MCF 10A (cell line): Measurements from ENCODE around the gene KCNG4. TPM values are rescaled to one million over a fixed set of nuclear protein-coding genes. Genes with fewer than 3 reads are reported as not detected.

ENCODE experiments used
- BruUV-seq: library from RNA; stranded (reverse); fragments of 400-500 nt; replicated peaks from 2 replicates; lab custom pipeline; 2021; lab: Mats Ljungman, UMichigan
- CTCF ChIA-PET: fragments of 300-600 bp; sonication (Branson Sonifier 250); formaldehyde crosslinking; extraction: SDS; loops from one replicate; lab custom pipeline; 2021; ENCODE audit warnings: antibody characterized with exemption, inconsistent platforms; lab: Yijun Ruan, JAX
- POLR2A ChIA-PET: fragments of 300-600, 350-650 bp; sonication (Branson Sonifier 250); formaldehyde crosslinking; extraction: SDS; loops from one replicate; lab custom pipeline; 2020; ENCODE audit warnings: antibody characterized with exemption, inconsistent platforms; lab: Yijun Ruan, JAX
- DNase-seq: peaks from one replicate; pipeline ENCODE4 v3.0.0-alpha.2; 2018; ENCODE audit not compliant: unreplicated experiment
- H3K27ac Mint-ChIP-seq: one replicate; pipeline ENCODE4 v1.8.0; 2022; ENCODE audit warnings: mild to moderate bottlenecking, low read depth, mixed read lengths; ENCODE audit not compliant: unreplicated experiment
- H3K27me3 Mint-ChIP-seq: one replicate; pipeline ENCODE4 v1.8.0; 2022; ENCODE audit warnings: mixed read lengths; ENCODE audit not compliant: insufficient read depth, unreplicated experiment
- H3K36me3 Mint-ChIP-seq: one replicate; pipeline ENCODE4 v1.8.0; 2022; ENCODE audit warnings: mild to moderate bottlenecking, moderate library complexity, mixed read lengths; ENCODE audit not compliant: insufficient read depth, unreplicated experiment
- H3K4me1 Mint-ChIP-seq: one replicate; pipeline ENCODE4 v1.8.0; 2022; ENCODE audit warnings: mixed read lengths; ENCODE audit not compliant: insufficient read depth, unreplicated experiment
- H3K4me3 Mint-ChIP-seq: one replicate; pipeline ENCODE4 v1.8.0; 2022; ENCODE audit warnings: mild to moderate bottlenecking, moderate library complexity, mixed read lengths; ENCODE audit not compliant: unreplicated experiment
- H3K9me3 Mint-ChIP-seq: one replicate; pipeline ENCODE4 v1.8.0; 2022; ENCODE audit warnings: mixed read lengths; ENCODE audit not compliant: unreplicated experiment
- CTCF ChIP-seq: fragments of 200-600 bp; IDR thresholded peaks from one replicate; pipeline ENCODE4 v1.8.0; 2022; ENCODE audit warnings: antibody characterized with exemption, mild to moderate bottlenecking; ENCODE audit not compliant: unreplicated experiment
- intact Hi-C: fragments of 100-400 bp; cut with micrococcal nuclease; formaldehyde crosslinking; loops from 2 replicates; pipeline ENCODE4 v1.14.1; 2022
- total RNA-seq: library from RNA; stranded (reverse); gene quantifications from 2 replicates; pipeline ENCODE4 v1.2.3, GENCODE V29; 2022

The KCNG4 gene
- total RNA-seq, 1 experiment from 2014 or later, result not detected

GRCh38 chr16:84275585-84276151 is 35.9 kb upstream of the KCNG4 start:
- no peaks in the 10 kb centered on the region for H3K4me1 Mint-ChIP-seq
- no peak for TF ChIP-seq CTCF
- H3K36me3 Mint-ChIP-seq, result no peaks in the 10 kb centered on the region
- intact Hi-C loops, result loop anchor here (2.0 to 5.0 kb wide), 2 partner anchors 209 to 347 kb away; no protein-coding TSS in a partner anchor
- H3K27me3 Mint-ChIP-seq, result peaks cover 11% of the 10 kb centered on the region
- ChIA-PET CTCF (interaction anchor here (0.6 to 4.4 kb wide), 6 partner anchors 10 to 456 kb away, joined by 3 to 43 read pairs (median 13); partner anchors contain the start of gene MEAK7), POLR2A (no interaction called here)
- no peak overlapping the region for H3K4me3 Mint-ChIP-seq
- DNase-seq, result no peak
- H3K9me3 Mint-ChIP-seq, result no peaks in the 10 kb centered on the region
- BruUV-seq, result no TSS peak
- H3K27ac Mint-ChIP-seq, result no peak overlapping the region

- Mint-ChIP-seq H3K27me3 (peaks cover 11% of the 10 kb centered on the region), H3K36me3 (no peaks in the 10 kb centered on the region), H3K4me3 (no peak overlapping the region), H3K4me1 (no peaks in the 10 kb centered on the region), H3K27ac (no peak overlapping the region), H3K9me3 (no peaks in the 10 kb centered on the region)
- CTCF ChIA-PET, result interaction anchor here (4.4 kb wide), 1 partner anchor 9 kb away, joined by 43 read pairs; no protein-coding TSS in a partner anchor
- no TSS peak for BruUV-seq
- no peak for DNase-seq
- POLR2A ChIA-PET, result no interaction called here
- no peak for TF ChIP-seq CTCF
- intact Hi-C loops, result no loop called here
These were observed 34.7 kb upstream of the KCNG4 start for GRCh38 chr16:84274515-84274914.

GRCh38 chr16:84272740-84273320 is 33.0 kb upstream of the KCNG4 start:
- Mint-ChIP-seq H3K36me3 (no peaks in the 10 kb centered on the region), H3K27me3 (peaks cover 11% of the 10 kb centered on the region), H3K9me3 (no peaks in the 10 kb centered on the region), H3K4me3 (no peak overlapping the region), H3K27ac (no peak overlapping the region), H3K4me1 (no peaks in the 10 kb centered on the region)
- CTCF ChIA-PET, result interaction anchor here (0.6 to 1.5 kb wide), 2 partner anchors 211 to 303 kb away, joined by 3 to 6 read pairs; no protein-coding TSS in a partner anchor
- intact Hi-C loops, result no loop called here
- no peak for DNase-seq
- BruUV-seq, result no TSS peak
- POLR2A ChIA-PET, result interaction anchor here (0.7 kb wide), 1 partner anchor 177 kb away, joined by 4 read pairs; no protein-coding TSS in a partner anchor
- no peak for TF ChIP-seq CTCF

GRCh38 chr16:84271866-84272265 is 32.1 kb upstream of the KCNG4 start:
- CTCF ChIA-PET, result interaction anchor here (0.6 to 1.2 kb wide), 2 partner anchors 234 to 302 kb away, joined by 3 read pairs; no protein-coding TSS in a partner anchor
- DNase-seq, result no peak
- H3K9me3 Mint-ChIP-seq, result no peaks in the 10 kb centered on the region

More at GRCh38 chr16:84271866-84272265, 32.1 kb upstream of the KCNG4 start:
- TF ChIP-seq CTCF, result no peak
- no TSS peak for BruUV-seq
- no peak overlapping the region for H3K27ac Mint-ChIP-seq
- H3K4me1 Mint-ChIP-seq, result no peaks in the 10 kb centered on the region
- no peak overlapping the region for H3K4me3 Mint-ChIP-seq
- intact Hi-C loops, result no loop called here
- POLR2A ChIA-PET, result interaction anchor here (0.5 to 0.6 kb wide), 2 partner anchors 10 to 228 kb away, joined by 3 to 5 read pairs; no protein-coding TSS in a partner anchor
- H3K27me3 Mint-ChIP-seq, result peaks cover 11% of the 10 kb centered on the region
- H3K36me3 Mint-ChIP-seq, result no peaks in the 10 kb centered on the region
